Heart left ventricle (tissue), 13 donors: ENCODE results near the gene PRSS23.

Experiments
- POLR2A ChIP-seq, 2 donors: fragments of 450-650 bp; IDR thresholded peaks; one replicate each; pipeline ENCODE4 v1.6.1; 2017; ENCODE audit warnings: antibody characterized with exemption in 2 of 2, mild to moderate bottlenecking in 2 of 2, moderate library complexity in 2 of 2
- TF ChIP-seq, protein P1 (sequence below), 12 donors: fragments of 200-600 bp; sonication (generic) in 4 of 12; IDR thresholded peaks; one replicate each; pipeline versions ENCODE4 v1.5.0 to v1.8.0; 2018 to 2022; ENCODE audit warnings: antibody characterized with exemption in 12 of 12, mild to moderate bottlenecking in 5 of 12
- donor health status: ischemic (EF 13 %, LVEDD 7.1; RV severe dilation, severe dysfunction).
- donor health status: DM: no; HTN: yes; CAD: no.
- donor health status: DM: no; HTN: no; CAD: no.
- donor health status: ischemic (EF 25% LVEDD 6.9; RV normal size, moderate dysfunction).
- donor health status: ischemic (EF 25% LVEDD 5.7; RV mildly dilated, moderate dysfunction).
- donor health status: ischemic (EF 35%, LVEDD 5.7; RV mildly dilated, moderate dysfunction).
- donor health status: nonischemic (EF 11% LVEDD 7.7; RV severe dilation, severe dysfunction).
- donor health status: DM: yes; HTN: yes; CAD: no.
- donor health status: PGD.
- donor health status: ischemic (EF 29% LVEDD 5.4; RV normal size, mild dysfunction).
- donor health status: nonischemic (EF 23%, LVEDD 6.1; RV moderate dilation, normal function).

GRCh38 chr11:86795949-86796348 is 4.4 kb upstream of the PRSS23 start:
- TF ChIP-seq, protein P1, sequence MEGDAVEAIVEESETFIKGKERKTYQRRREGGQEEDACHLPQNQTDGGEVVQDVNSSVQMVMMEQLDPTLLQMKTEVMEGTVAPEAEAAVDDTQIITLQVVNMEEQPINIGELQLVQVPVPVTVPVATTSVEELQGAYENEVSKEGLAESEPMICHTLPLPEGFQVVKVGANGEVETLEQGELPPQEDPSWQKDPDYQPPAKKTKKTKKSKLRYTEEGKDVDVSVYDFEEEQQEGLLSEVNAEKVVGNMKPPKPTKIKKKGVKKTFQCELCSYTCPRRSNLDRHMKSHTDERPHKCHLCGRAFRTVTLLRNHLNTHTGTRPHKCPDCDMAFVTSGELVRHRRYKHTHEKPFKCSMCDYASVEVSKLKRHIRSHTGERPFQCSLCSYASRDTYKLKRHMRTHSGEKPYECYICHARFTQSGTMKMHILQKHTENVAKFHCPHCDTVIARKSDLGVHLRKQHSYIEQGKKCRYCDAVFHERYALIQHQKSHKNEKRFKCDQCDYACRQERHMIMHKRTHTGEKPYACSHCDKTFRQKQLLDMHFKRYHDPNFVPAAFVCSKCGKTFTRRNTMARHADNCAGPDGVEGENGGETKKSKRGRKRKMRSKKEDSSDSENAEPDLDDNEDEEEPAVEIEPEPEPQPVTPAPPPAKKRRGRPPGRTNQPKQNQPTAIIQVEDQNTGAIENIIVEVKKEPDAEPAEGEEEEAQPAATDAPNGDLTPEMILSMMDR (IDR thresholded peaks at IDR 0.05) = no peak
- TF ChIP-seq POLR2A (IDR thresholded peaks at IDR 0.05) = no peak
